ENCODE measurements around the gene HAUS7. TPM values are rescaled to one million over a fixed set of nuclear protein-coding genes. Genes with fewer than 3 reads are reported as not detected.

HAUS7 gene
- total and polyA plus RNA-seq, 2 donors from 2014 or later, result 28.1 to 47.6 TPM

GRCh38 chrX:153430796-153431195, 39.6 kb downstream of the HAUS7 start:
- Histone ChIP-seq H3K27ac (ENCODE audit: low read depth in 2 of 2, low read length in 2 of 2) (no peak overlapping the region), H3K9me3 (ENCODE audit: control insufficient read depth in 2 of 3, insufficient read depth in 1 of 3, low read length in 3 of 3) (no peaks in the 10 kb centered on the region), H3K36me3 (ENCODE audit: control insufficient read depth in 2 of 3, insufficient read depth in 3 of 3, low read length in 3 of 3) (no peaks in the 10 kb centered on the region), H3K4me3 (ENCODE audit: low read length in 3 of 3) (no peak overlapping the region), H3K4me1 (ENCODE audit: control insufficient read depth in 2 of 3, insufficient read depth in 2 of 3, low read depth in 1 of 3, low read length in 3 of 3) (no peaks in the 10 kb centered on the region), H3K27me3 (ENCODE audit: control insufficient read depth, insufficient read depth, low read length) (no peaks in the 10 kb centered on the region), H3K9ac (ENCODE audit: low read length in 3 of 3) (no peak overlapping the region)
- no peak for DNase-seq
- intact Hi-C loops (cut with DNase I), result no loop called here
- no peak for FAIRE-seq
- TF ChIP-seq, protein P1, sequence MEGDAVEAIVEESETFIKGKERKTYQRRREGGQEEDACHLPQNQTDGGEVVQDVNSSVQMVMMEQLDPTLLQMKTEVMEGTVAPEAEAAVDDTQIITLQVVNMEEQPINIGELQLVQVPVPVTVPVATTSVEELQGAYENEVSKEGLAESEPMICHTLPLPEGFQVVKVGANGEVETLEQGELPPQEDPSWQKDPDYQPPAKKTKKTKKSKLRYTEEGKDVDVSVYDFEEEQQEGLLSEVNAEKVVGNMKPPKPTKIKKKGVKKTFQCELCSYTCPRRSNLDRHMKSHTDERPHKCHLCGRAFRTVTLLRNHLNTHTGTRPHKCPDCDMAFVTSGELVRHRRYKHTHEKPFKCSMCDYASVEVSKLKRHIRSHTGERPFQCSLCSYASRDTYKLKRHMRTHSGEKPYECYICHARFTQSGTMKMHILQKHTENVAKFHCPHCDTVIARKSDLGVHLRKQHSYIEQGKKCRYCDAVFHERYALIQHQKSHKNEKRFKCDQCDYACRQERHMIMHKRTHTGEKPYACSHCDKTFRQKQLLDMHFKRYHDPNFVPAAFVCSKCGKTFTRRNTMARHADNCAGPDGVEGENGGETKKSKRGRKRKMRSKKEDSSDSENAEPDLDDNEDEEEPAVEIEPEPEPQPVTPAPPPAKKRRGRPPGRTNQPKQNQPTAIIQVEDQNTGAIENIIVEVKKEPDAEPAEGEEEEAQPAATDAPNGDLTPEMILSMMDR (IDR thresholded peaks at IDR 0.05; ENCODE audit: borderline replicate concordance, extremely low read depth, insufficient read depth), result no peak

DNA sequence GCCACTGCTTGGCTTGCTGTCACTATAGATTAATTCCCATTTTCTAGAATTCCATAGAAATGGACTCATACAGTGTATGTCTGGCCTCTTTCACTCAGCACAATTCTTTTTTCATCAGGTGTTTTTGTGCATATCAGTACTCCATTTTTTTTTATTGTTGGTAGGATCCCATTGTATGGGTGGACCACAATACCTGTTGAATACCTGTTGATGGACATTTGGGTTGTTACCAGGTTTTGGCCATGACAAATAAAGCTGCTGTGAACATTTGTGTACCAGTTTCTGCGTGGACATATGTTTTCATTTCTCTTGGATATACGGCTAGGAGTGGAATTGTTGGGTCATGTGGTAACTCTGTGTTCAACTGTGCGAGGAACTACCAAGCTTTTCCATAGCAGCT, 44.2 kb downstream of the HAUS7 start:
- TF ChIP-seq, protein P1 (IDR thresholded peaks at IDR 0.05; ENCODE audit: borderline replicate concordance, extremely low read depth, insufficient read depth), result no peak
- intact Hi-C loops (cut with DNase I), result no loop called here
- no peak for FAIRE-seq

GRCh38 chrX:153423652-153424051, 46.7 kb downstream of the HAUS7 start:
- no peak for FAIRE-seq

More for the DNA sequence above, 44.2 kb downstream of the HAUS7 start:
- H3K36me3 ChIP-seq (ENCODE audit: control insufficient read depth in 2 of 3, insufficient read depth in 3 of 3, low read length in 3 of 3), result no peaks in the 10 kb centered on the region
- no peaks in the 10 kb centered on the region for H3K9me3 ChIP-seq (ENCODE audit: control insufficient read depth in 2 of 3, insufficient read depth in 1 of 3, low read length in 3 of 3)
- H3K27ac ChIP-seq (ENCODE audit: low read depth in 2 of 2, low read length in 2 of 2), result no peak overlapping the region
- H3K27me3 ChIP-seq (ENCODE audit: control insufficient read depth, insufficient read depth, low read length), result no peaks in the 10 kb centered on the region
- H3K9ac ChIP-seq (ENCODE audit: low read length in 3 of 3), result no peak overlapping the region
- DNase-seq, result no peak
- no peaks in the 10 kb centered on the region for H3K4me1 ChIP-seq (ENCODE audit: control insufficient read depth in 2 of 3, insufficient read depth in 2 of 3, low read depth in 1 of 3, low read length in 3 of 3)
- no peak overlapping the region for H3K4me3 ChIP-seq (ENCODE audit: low read length in 3 of 3)

More at GRCh38 chrX:153423652-153424051, 46.7 kb downstream of the HAUS7 start:
- intact Hi-C loops (cut with DNase I), result no loop called here
- TF ChIP-seq, protein P1 (IDR thresholded peaks at IDR 0.05; ENCODE audit: borderline replicate concordance, extremely low read depth, insufficient read depth), result no peak
- Histone ChIP-seq H3K9me3 (ENCODE audit: control insufficient read depth in 2 of 3, insufficient read depth in 1 of 3, low read length in 3 of 3) (no peaks in the 10 kb centered on the region), H3K4me3 (ENCODE audit: low read length in 3 of 3) (no peak overlapping the region), H3K27me3 (ENCODE audit: control insufficient read depth, insufficient read depth, low read length) (no peaks in the 10 kb centered on the region), H3K9ac (ENCODE audit: low read length in 3 of 3) (no peak overlapping the region), H3K36me3 (ENCODE audit: control insufficient read depth in 2 of 3, insufficient read depth in 3 of 3, low read length in 3 of 3) (no peaks in the 10 kb centered on the region), H3K27ac (ENCODE audit: low read depth in 2 of 2, low read length in 2 of 2) (no peak overlapping the region), H3K4me1 (ENCODE audit: control insufficient read depth in 2 of 3, insufficient read depth in 2 of 3, low read depth in 1 of 3, low read length in 3 of 3) (no peaks in the 10 kb centered on the region)
- DNase-seq, result no peak
